GM23338 (cell line): ENCODE results near the gene C14orf93. TPM values are rescaled to one million over a fixed set of nuclear protein-coding genes. Genes with fewer than 3 reads are reported as not detected.

Experiments
- ATAC-seq: fragments of 200-7000 bp; cut with Tn5 transposase; 3 replicates; pipeline ENCODE4 v1.9.1; 2020
- DNase-seq: peaks from one replicate; pipeline ENCODE4 v3.0.0-alpha.2; 2015; ENCODE audit warnings: low spot score
- H2AFZ ChIP-seq: fragments of 200-600 bp; sonication (generic); 2 replicates; pipeline ENCODE4 v1.8.0; 2016; ENCODE audit warnings: antibody characterized with exemption, mild to moderate bottlenecking, moderate library complexity
- H3F3A ChIP-seq: fragments of 200-600 bp; sonication (generic); replicated peaks from 2 replicates; pipeline ENCODE4 v1.8.0; 2017; ENCODE audit warnings: antibody characterized with exemption, mixed run types, low read depth
- H3K27ac ChIP-seq: fragments of 200-600 bp; sonication (generic); 2 replicates; pipeline ENCODE4 v1.6.1; 2016; ENCODE audit warnings: low read depth
- H3K27me3 ChIP-seq: fragments of 200-600 bp; sonication (generic); 2 replicates; pipeline ENCODE4 v1.8.0; 2016; ENCODE audit warnings: mild to moderate bottlenecking, mixed run types, moderate library complexity; ENCODE audit not compliant: insufficient read depth
- H3K36me3 ChIP-seq: fragments of 200-600 bp; sonication (generic); 2 replicates; pipeline ENCODE4 v1.8.0; 2016; ENCODE audit warnings: mild to moderate bottlenecking; ENCODE audit not compliant: insufficient read depth
- H3K4me1 ChIP-seq: fragments of 200-600 bp; sonication (generic); 2 replicates; pipeline ENCODE4 v1.8.0; 2016; ENCODE audit warnings: mild to moderate bottlenecking, moderate library complexity; ENCODE audit not compliant: insufficient read depth
- H3K4me2 ChIP-seq: fragments of 200-600 bp; sonication (generic); 2 replicates; pipeline ENCODE4 v1.7.1; 2017; ENCODE audit warnings: mixed run types
- H3K4me3 ChIP-seq: fragments of 200-600 bp; sonication (generic); 2 replicates; pipeline ENCODE4 v1.6.1; 2016; ENCODE audit warnings: mixed run types
- H3K79me2 ChIP-seq: fragments of 200-600 bp; sonication (generic); replicated peaks from 2 replicates; pipeline ENCODE4 v1.8.0; 2017; ENCODE audit warnings: mild to moderate bottlenecking; ENCODE audit not compliant: insufficient read depth
- H3K9me2 ChIP-seq: fragments of 200-600 bp; sonication (generic); 2 replicates; pipeline ENCODE4 v1.8.0; 2017; ENCODE audit not compliant: insufficient read depth
- H4K20me1 ChIP-seq: fragments of 200-600 bp; sonication (generic); replicated peaks from 2 replicates; pipeline ENCODE4 v1.8.0; 2017; ENCODE audit warnings: mild to moderate bottlenecking; ENCODE audit not compliant: insufficient read depth
- H3K27ac Mint-ChIP-seq: 2 replicates; pipeline ENCODE4 v1.8.0; 2020; ENCODE audit warnings: inconsistent platforms, mild to moderate bottlenecking, moderate library complexity, mixed read lengths
- H3K27me3 Mint-ChIP-seq: 3 replicates; pipeline ENCODE4 v1.8.0; 2022; ENCODE audit warnings: low read depth, mild to moderate bottlenecking, moderate library complexity, mixed read lengths, inconsistent platforms; ENCODE audit not compliant: insufficient read depth, poor library complexity
- H3K36me3 Mint-ChIP-seq: 3 replicates; pipeline ENCODE4 v1.8.0; 2021; ENCODE audit warnings: low read depth, mild to moderate bottlenecking, inconsistent platforms, moderate library complexity, mixed read lengths
- H3K4me1 Mint-ChIP-seq: 3 replicates; pipeline ENCODE4 v1.8.0; 2020; ENCODE audit warnings: mild to moderate bottlenecking, inconsistent platforms, mixed read lengths
- H3K4me3 Mint-ChIP-seq: 3 replicates; pipeline ENCODE4 v1.8.0; 2021; ENCODE audit warnings: moderate library complexity, mild to moderate bottlenecking, inconsistent platforms, mixed read lengths
- H3K9me3 Mint-ChIP-seq: 3 replicates; pipeline ENCODE4 v1.8.0; 2020; ENCODE audit warnings: moderate library complexity, mild to moderate bottlenecking, inconsistent platforms, mixed read lengths
- CREB1 ChIP-seq: fragments of 250-450 bp; sonication (Bioruptor Pico); IDR thresholded peaks from 2 replicates; pipeline ENCODE4 v1.5.0; 2020; ENCODE audit warnings: low read depth, mild to moderate bottlenecking, moderate library complexity
- EZH2phosphoT487 ChIP-seq: fragments of 200-600 bp; sonication (generic); IDR thresholded peaks from one replicate; pipeline ENCODE4 v1.8.1; 2018; ENCODE audit warnings: antibody characterized with exemption; ENCODE audit not compliant: unreplicated experiment
- polyA plus RNA-seq: library from polyadenylated mRNA; unstranded; fragments of >200 nt; fragmentation: Nextera tagmentation; extraction: Ambion mirVana; gene quantifications from 2 replicates; pipeline ENCODE4 v1.2.1, GENCODE V29; 2016
- total RNA-seq: library from RNA; depleted of rRNA; stranded (reverse); fragments of >200 nt; shearing (Covaris generic); gene quantifications from 2 replicates; pipeline ENCODE4 v1.2.3, GENCODE V29; 2014
- TF ChIP-seq, protein P1 (sequence below): fragments of 250-450 bp; sonication (Bioruptor Pico); IDR thresholded peaks from 2 replicates; pipeline ENCODE4 v1.5.0; 2020; ENCODE audit warnings: mild to moderate bottlenecking, moderate library complexity

The C14orf93 gene
- total and polyA plus RNA-seq, 2 experiments from 2014 or later, result 3.5 to 11.7 TPM

DNA sequence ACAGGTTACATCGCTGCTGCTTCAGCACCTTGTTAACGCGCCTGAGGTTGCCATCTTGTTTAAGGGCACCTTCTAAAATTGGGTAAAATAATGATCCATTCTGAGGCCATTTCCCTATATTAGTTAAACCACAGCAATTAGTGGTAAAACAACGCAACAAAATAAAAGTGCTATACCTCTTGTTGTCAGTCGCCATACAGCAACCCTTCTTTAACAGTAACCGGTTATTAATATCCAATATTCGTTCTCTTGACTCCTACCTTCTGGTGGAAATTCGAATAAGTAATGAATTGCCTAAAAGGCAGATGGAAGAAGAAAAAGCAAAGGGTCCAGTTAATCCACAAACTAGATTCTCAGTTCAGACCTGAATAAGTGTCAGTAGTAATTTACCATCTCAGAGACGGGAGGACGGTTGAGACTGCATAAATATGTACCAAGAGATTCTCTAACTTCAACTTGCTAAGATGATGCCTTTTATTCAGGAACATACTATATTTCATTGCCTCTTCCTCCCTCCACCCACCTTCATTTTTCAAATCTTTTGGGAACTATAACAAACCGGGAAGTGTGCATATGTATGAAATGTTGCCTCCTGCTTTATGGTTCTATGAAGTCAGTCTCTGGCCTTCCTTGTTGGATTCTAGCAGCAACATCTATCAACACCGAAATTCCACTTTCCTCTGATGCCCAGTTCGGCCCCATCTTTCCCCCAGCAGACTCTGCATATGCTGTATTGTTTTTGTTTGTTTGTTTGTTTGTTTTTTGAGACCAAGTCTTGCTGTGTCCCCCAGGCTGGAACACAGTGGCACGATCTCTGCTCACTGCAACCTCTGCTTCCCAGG is 25.6 kb upstream of the C14orf93 start:
- H3K79me2 ChIP-seq, result peaks cover 39% of the 10 kb centered on the region
- peaks cover 4% of the 10 kb centered on the region; the same call in 1 of the 2 replicates for H3F3A ChIP-seq
- no peak overlapping the region; the same call in 1 of the 2 replicates for H3K4me2 ChIP-seq
- peak overlapping the region; percentile 60 for H3K27ac ChIP-seq
- peaks cover 27% of the 10 kb centered on the region for H3K36me3 ChIP-seq
- no peaks in the 10 kb centered on the region for H3K27me3 ChIP-seq
- Mint-ChIP-seq H3K9me3 (no peaks in the 10 kb centered on the region), H3K27me3 (no peaks in the 10 kb centered on the region), H3K4me1 (peaks cover 17% of the 10 kb centered on the region), H3K4me3 (peak overlapping the region; percentile 95), H3K36me3 (peaks cover 38% of the 10 kb centered on the region), H3K27ac (peak overlapping the region; percentile 100)
- 0 out of 2 replicates have a peak, but pooled peaks cover 4% of the 10 kb centered on the region for H3K9me2 ChIP-seq
- H3K4me3 ChIP-seq, result peak overlapping the region; percentile 75; the same call in 1 of the 2 replicates
- no peaks in the 10 kb centered on the region for H4K20me1 ChIP-seq
- H2AFZ ChIP-seq, result peak overlapping the region; percentile 7
- TF ChIP-seq CREB1 (no peak), EZH2phosphoT487 (no peak)
- TF ChIP-seq, protein P1, sequence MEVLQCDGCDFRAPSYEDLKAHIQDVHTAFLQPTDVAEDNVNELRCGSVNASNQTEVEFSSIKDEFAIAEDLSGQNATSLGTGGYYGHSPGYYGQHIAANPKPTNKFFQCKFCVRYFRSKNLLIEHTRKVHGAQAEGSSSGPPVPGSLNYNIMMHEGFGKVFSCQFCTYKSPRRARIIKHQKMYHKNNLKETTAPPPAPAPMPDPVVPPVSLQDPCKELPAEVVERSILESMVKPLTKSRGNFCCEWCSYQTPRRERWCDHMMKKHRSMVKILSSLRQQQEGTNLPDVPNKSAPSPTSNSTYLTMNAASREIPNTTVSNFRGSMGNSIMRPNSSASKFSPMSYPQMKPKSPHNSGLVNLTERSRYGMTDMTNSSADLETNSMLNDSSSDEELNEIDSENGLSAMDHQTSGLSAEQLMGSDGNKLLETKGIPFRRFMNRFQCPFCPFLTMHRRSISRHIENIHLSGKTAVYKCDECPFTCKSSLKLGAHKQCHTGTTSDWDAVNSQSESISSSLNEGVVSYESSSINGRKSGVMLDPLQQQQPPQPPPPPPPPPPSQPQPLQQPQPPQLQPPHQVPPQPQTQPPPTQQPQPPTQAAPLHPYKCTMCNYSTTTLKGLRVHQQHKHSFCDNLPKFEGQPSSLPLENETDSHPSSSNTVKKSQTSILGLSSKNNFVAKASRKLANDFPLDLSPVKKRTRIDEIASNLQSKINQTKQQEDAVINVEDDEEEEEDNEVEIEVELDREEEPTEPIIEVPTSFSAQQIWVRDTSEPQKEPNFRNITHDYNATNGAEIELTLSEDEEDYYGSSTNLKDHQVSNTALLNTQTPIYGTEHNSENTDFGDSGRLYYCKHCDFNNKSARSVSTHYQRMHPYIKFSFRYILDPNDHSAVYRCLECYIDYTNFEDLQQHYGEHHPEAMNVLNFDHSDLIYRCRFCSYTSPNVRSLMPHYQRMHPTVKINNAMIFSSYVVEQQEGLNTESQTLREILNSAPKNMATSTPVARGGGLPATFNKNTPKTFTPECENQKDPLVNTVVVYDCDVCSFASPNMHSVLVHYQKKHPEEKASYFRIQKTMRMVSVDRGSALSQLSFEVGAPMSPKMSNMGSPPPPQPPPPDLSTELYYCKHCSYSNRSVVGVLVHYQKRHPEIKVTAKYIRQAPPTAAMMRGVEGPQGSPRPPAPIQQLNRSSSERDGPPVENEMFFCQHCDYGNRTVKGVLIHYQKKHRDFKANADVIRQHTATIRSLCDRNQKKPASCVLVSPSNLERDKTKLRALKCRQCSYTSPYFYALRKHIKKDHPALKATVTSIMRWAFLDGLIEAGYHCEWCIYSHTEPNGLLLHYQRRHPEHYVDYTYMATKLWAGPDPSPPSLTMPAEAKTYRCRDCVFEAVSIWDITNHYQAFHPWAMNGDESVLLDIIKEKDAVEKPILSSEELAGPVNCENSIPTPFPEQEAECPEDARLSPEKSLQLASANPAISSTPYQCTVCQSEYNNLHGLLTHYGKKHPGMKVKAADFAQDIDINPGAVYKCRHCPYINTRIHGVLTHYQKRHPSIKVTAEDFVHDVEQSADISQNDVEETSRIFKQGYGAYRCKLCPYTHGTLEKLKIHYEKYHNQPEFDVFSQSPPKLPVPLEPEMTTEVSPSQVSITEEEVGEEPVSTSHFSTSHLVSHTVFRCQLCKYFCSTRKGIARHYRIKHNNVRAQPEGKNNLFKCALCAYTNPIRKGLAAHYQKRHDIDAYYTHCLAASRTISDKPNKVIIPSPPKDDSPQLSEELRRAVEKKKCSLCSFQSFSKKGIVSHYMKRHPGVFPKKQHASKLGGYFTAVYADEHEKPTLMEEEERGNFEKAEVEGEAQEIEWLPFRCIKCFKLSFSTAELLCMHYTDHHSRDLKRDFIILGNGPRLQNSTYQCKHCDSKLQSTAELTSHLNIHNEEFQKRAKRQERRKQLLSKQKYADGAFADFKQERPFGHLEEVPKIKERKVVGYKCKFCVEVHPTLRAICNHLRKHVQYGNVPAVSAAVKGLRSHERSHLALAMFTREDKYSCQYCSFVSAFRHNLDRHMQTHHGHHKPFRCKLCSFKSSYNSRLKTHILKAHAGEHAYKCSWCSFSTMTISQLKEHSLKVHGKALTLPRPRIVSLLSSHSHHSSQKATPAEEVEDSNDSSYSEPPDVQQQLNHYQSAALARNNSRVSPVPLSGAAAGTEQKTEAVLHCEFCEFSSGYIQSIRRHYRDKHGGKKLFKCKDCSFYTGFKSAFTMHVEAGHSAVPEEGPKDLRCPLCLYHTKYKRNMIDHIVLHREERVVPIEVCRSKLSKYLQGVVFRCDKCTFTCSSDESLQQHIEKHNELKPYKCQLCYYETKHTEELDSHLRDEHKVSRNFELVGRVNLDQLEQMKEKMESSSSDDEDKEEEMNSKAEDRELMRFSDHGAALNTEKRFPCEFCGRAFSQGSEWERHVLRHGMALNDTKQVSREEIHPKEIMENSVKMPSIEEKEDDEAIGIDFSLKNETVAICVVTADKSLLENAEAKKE (CRISPR knock-in tag), result no peak
- no peak for ATAC-seq
- DNase-seq, result no peak
- peaks cover 10% of the 10 kb centered on the region for H3K4me1 ChIP-seq
